ENCODE measurements around the gene ARRB2. TPM values are rescaled to one million over a fixed set of nuclear protein-coding genes. Genes with fewer than 3 reads are reported as not detected.
"Not testable (repeated sequence)": the region's sequence is repeated elsewhere in the genome, so short reads cannot be mapped to it uniquely, and the experiment has no call there.

ARRB2 gene
- total RNA-seq, 1 donor from 2014 or later = 28.1 TPM

- intact Hi-C loops (cut with micrococcal nuclease) = no loop called here
- Histone ChIP-seq H3K9me3 (replicated peaks) (no peaks in the 10 kb centered on the region), H3K27me3 (ENCODE audit: low read depth) (no peaks in the 10 kb centered on the region), H3K27ac (replicated peaks) (peak overlapping the region; percentile 85), H3K4me1 (peaks cover 27% of the 10 kb centered on the region), H3K4me3 (peak overlapping the region; percentile 84), H3K36me3 (peaks cover 3% of the 10 kb centered on the region)
- no peak for TF ChIP-seq CTCF (IDR thresholded peaks at IDR 0.05; ENCODE audit: borderline replicate concordance)
- no peak for DNase-seq
Observed at GRCh38 chr17:4711661-4712181, 1.3 kb downstream of the ARRB2 start.

GRCh38 chr17:4712526-4712925 is 2.1 kb downstream of the ARRB2 start:
- Histone ChIP-seq H3K27me3 (ENCODE audit: low read depth) (no peaks in the 10 kb centered on the region), H3K36me3 (peaks cover 11% of the 10 kb centered on the region), H3K27ac (replicated peaks) (peak overlapping the region; percentile 85), H3K4me3 (peak overlapping the region; percentile 9), H3K4me1 (peaks cover 27% of the 10 kb centered on the region), H3K9me3 (replicated peaks) (no peaks in the 10 kb centered on the region)
- DNase-seq = no peak
- no peak for TF ChIP-seq CTCF (IDR thresholded peaks at IDR 0.05; ENCODE audit: borderline replicate concordance)
- intact Hi-C loops (cut with micrococcal nuclease) = no loop called here

GRCh38 chr17:4714340-4715062 is 4.1 kb downstream of the ARRB2 start:
- H3K4me3 ChIP-seq; H3K27ac ChIP-seq (replicated peaks); H3K9me3 ChIP-seq (replicated peaks); intact Hi-C loops (cut with micrococcal nuclease); DNase-seq; H3K27me3 ChIP-seq (ENCODE audit: low read depth): not testable (repeated sequence)
- Histone ChIP-seq H3K4me1 (peaks cover 24% of the 10 kb centered on the region), H3K36me3 (peaks cover 24% of the 10 kb centered on the region)

- Histone ChIP-seq H3K4me3 (no peak overlapping the region), H3K27ac (replicated peaks) (no peak overlapping the region), H3K27me3 (ENCODE audit: low read depth) (no peaks in the 10 kb centered on the region), H3K4me1 (peaks cover 26% of the 10 kb centered on the region), H3K9me3 (replicated peaks) (no peaks in the 10 kb centered on the region), H3K36me3 (peaks cover 24% of the 10 kb centered on the region)
- no peak for DNase-seq
- intact Hi-C loops (cut with micrococcal nuclease) = no loop called here
- no peak for TF ChIP-seq CTCF (IDR thresholded peaks at IDR 0.05; ENCODE audit: borderline replicate concordance)
Observed at GRCh38 chr17:4715063-4715744, 4.8 kb downstream of the ARRB2 start.

GRCh38 chr17:4716081-4716480 is 5.6 kb downstream of the ARRB2 start:
- Histone ChIP-seq H3K4me3 (no peak overlapping the region), H3K4me1 (peaks cover 26% of the 10 kb centered on the region), H3K27me3 (ENCODE audit: low read depth) (no peaks in the 10 kb centered on the region), H3K27ac (replicated peaks) (no peak overlapping the region), H3K9me3 (replicated peaks) (no peaks in the 10 kb centered on the region), H3K36me3 (peaks cover 24% of the 10 kb centered on the region)
- no peak for TF ChIP-seq CTCF (IDR thresholded peaks at IDR 0.05; ENCODE audit: borderline replicate concordance)
- intact Hi-C loops (cut with micrococcal nuclease) = no loop called here
- DNase-seq = no peak

GRCh38 chr17:4717791-4718190 is 7.4 kb downstream of the ARRB2 start:
- Histone ChIP-seq H3K27me3 (ENCODE audit: low read depth) (no peaks in the 10 kb centered on the region), H3K4me1 (peaks cover 24% of the 10 kb centered on the region), H3K36me3 (peaks cover 24% of the 10 kb centered on the region), H3K27ac (replicated peaks) (no peak overlapping the region), H3K4me3 (no peak overlapping the region), H3K9me3 (replicated peaks) (no peaks in the 10 kb centered on the region)
- no peak for DNase-seq
- intact Hi-C loops (cut with micrococcal nuclease) = no loop called here
- TF ChIP-seq CTCF (IDR thresholded peaks at IDR 0.05; ENCODE audit: borderline replicate concordance) = no peak
